Tibial nerve (tissue), 4 donors: ENCODE results near the gene WNK4.

Source experiments
- EP300 ChIP-seq, 2 donors: sonication (generic); formaldehyde crosslinking; IDR thresholded peaks; one replicate each; pipeline ENCODE4 v1.6.1; 2017; ENCODE audit warnings: antibody characterized with exemption in 2 of 2, mild to moderate bottlenecking in 1 of 2
- TF ChIP-seq, protein P1 (sequence below), 5 experiments: fragments of 200-600 bp in 3 of 5; fragments of 450-650 bp in 2 of 5; sonication (generic) in 3 of 5; IDR thresholded peaks; one replicate each; pipeline ENCODE4 v1.5.1; 2016 to 2019; ENCODE audit warnings: antibody characterized with exemption in 5 of 5, mild to moderate bottlenecking in 3 of 5, moderate library complexity in 2 of 5

DNA sequence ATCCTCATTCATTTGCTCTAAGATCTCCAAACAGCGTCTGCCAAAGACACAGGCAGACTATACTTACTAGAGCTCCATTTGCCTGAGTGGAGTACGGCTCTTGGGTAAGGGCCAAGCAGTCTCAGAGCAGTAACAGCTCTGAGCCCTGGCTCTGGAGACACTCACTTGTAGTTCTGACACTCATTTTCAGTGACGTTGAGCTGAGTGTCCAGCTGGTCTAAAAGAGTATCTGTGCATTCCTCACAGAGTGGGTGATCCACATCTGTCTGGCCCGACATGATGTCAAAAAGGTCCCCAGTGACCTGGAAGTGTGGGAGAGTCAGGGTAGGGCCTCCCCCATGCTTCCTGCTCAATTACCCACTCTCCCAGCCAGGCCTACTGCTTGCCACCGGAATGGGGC, 38.0 kb downstream of the WNK4 start:
- TF ChIP-seq, protein P1, sequence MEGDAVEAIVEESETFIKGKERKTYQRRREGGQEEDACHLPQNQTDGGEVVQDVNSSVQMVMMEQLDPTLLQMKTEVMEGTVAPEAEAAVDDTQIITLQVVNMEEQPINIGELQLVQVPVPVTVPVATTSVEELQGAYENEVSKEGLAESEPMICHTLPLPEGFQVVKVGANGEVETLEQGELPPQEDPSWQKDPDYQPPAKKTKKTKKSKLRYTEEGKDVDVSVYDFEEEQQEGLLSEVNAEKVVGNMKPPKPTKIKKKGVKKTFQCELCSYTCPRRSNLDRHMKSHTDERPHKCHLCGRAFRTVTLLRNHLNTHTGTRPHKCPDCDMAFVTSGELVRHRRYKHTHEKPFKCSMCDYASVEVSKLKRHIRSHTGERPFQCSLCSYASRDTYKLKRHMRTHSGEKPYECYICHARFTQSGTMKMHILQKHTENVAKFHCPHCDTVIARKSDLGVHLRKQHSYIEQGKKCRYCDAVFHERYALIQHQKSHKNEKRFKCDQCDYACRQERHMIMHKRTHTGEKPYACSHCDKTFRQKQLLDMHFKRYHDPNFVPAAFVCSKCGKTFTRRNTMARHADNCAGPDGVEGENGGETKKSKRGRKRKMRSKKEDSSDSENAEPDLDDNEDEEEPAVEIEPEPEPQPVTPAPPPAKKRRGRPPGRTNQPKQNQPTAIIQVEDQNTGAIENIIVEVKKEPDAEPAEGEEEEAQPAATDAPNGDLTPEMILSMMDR (IDR thresholded peaks at IDR 0.05) = no peak
- TF ChIP-seq EP300 (IDR thresholded peaks at IDR 0.05) = no peak
